GM18508 (cell line): ENCODE results near the gene COG7.
"Not testable (repeated sequence)": the region's sequence is repeated elsewhere in the genome, so short reads cannot be mapped to it uniquely, and the experiment has no call there.

ENCODE experiments used
- ATAC-seq: cut with Tn5 transposase; IDR thresholded peaks from one replicate; pipeline ENCODE4 v1.9.1; 2021; ENCODE audit warnings: moderate number of reproducible peaks; ENCODE audit not compliant: insufficient read depth, unreplicated experiment

The COG7 gene

GRCh38 chr16:23389936-23390335, 63.1 kb downstream of the COG7 start:
- ATAC-seq, result not testable (repeated sequence)

GRCh38 chr16:23389201-23389600, 63.8 kb downstream of the COG7 start:
- ATAC-seq, result no peak

GRCh38 chr16:23388786-23389185, 64.2 kb downstream of the COG7 start:
- no peak for ATAC-seq

- ATAC-seq, result no peak
Observed at GRCh38 chr16:23387666-23388065, 65.3 kb downstream of the COG7 start.

GRCh38 chr16:23385441-23385840, 67.5 kb downstream of the COG7 start:
- ATAC-seq, result no peak

- ATAC-seq, result no peak
Observed at GRCh38 chr16:23384878-23385277, 68.1 kb downstream of the COG7 start.

- no peak for ATAC-seq
Observed at GRCh38 chr16:23383881-23384280, 69.1 kb downstream of the COG7 start.

GRCh38 chr16:23382279-23382678, 70.7 kb downstream of the COG7 start:
- no peak for ATAC-seq

- ATAC-seq, result not testable (repeated sequence)
Observed at GRCh38 chr16:23381702-23382101, 71.3 kb downstream of the COG7 start.

GRCh38 chr16:23380501-23380951, 72.5 kb downstream of the COG7 start:
- ATAC-seq, result no peak

- ATAC-seq, result no peak
Observed at GRCh38 chr16:23379707-23380106, 73.3 kb downstream of the COG7 start.

GRCh38 chr16:23378921-23379320, 74.1 kb downstream of the COG7 start:
- ATAC-seq, result no peak

GRCh38 chr16:23378256-23378655, 74.7 kb downstream of the COG7 start:
- no peak for ATAC-seq

GRCh38 chr16:23377071-23377931, 75.7 kb downstream of the COG7 start:
- no peak for ATAC-seq

- no peak for ATAC-seq
Observed at GRCh38 chr16:23375643-23376042, 77.3 kb downstream of the COG7 start.

- no peak for ATAC-seq
Observed at GRCh38 chr16:23374721-23375510, 78.1 kb downstream of the COG7 start.

GRCh38 chr16:23373436-23374219, 79.4 kb downstream of the COG7 start:
- ATAC-seq, result no peak

GRCh38 chr16:23371368-23371767, 81.6 kb downstream of the COG7 start:
- no peak for ATAC-seq

GRCh38 chr16:23369416-23369815, 83.6 kb downstream of the COG7 start:
- no peak for ATAC-seq

GRCh38 chr16:23368469-23368868, 84.5 kb downstream of the COG7 start:
- ATAC-seq, result no peak

GRCh38 chr16:23367988-23368387, 85.0 kb downstream of the COG7 start:
- no peak for ATAC-seq
